H9 (cell line): ENCODE results near the gene IL1RAP. TPM values are rescaled to one million over a fixed set of nuclear protein-coding genes. Genes with fewer than 3 reads are reported as not detected.

Experiments
- DNase-seq: peaks from one replicate; pipeline ENCODE4 v3.0.0-alpha.2; 2017
- H2AFZ ChIP-seq: one replicate; pipeline ENCODE4 v1.6.1; 2013; ENCODE audit warnings: mild to moderate bottlenecking, low read length, control low read depth, moderate library complexity
- H2AK5ac ChIP-seq: 2 replicates; pipeline ENCODE4 v1.6.1; 2013; ENCODE audit warnings: low read length, control low read depth, mixed read lengths; ENCODE audit not compliant: insufficient read length
- H2BK120ac ChIP-seq: one replicate; pipeline ENCODE4 v1.6.1; 2013; ENCODE audit warnings: low read depth, mild to moderate bottlenecking, low read length, control low read depth, inconsistent platforms; ENCODE audit not compliant: poor library complexity, severe bottlenecking
- H2BK12ac ChIP-seq: 2 replicates; pipeline ENCODE4 v1.6.1; 2013; ENCODE audit warnings: low read length, control low read depth, mixed read lengths, low read depth; ENCODE audit not compliant: insufficient read length
- H2BK15ac ChIP-seq: 2 replicates; pipeline ENCODE4 v1.6.1; 2013; ENCODE audit warnings: low read depth, low read length, control low read depth
- H2BK20ac ChIP-seq: one replicate; pipeline ENCODE4 v1.6.1; 2013; ENCODE audit warnings: low read depth, mild to moderate bottlenecking, low read length, control low read depth, inconsistent platforms; ENCODE audit not compliant: poor library complexity, severe bottlenecking
- H2BK5ac ChIP-seq: 2 replicates; pipeline ENCODE4 v1.6.1; 2013; ENCODE audit warnings: low read length, control low read depth, mixed read lengths; ENCODE audit not compliant: insufficient read length
- H3K14ac ChIP-seq: 2 replicates; pipeline ENCODE4 v1.6.1; 2013; ENCODE audit warnings: low read length, control low read depth; ENCODE audit not compliant: insufficient read depth
- H3K18ac ChIP-seq: 2 replicates; pipeline ENCODE4 v1.6.1; 2013; ENCODE audit warnings: low read depth, mild to moderate bottlenecking, mixed read lengths, low read length, control low read depth; ENCODE audit not compliant: insufficient read length
- H3K23ac ChIP-seq: 2 replicates; pipeline ENCODE4 v1.6.1; 2013; ENCODE audit warnings: low read length, control low read depth, mixed read lengths, low read depth; ENCODE audit not compliant: insufficient read length
- H3K23me2 ChIP-seq: 2 replicates; pipeline ENCODE4 v1.6.1; 2013; ENCODE audit warnings: low read depth, mild to moderate bottlenecking, mixed read lengths, low read length, control low read depth; ENCODE audit not compliant: insufficient read length, poor library complexity, severe bottlenecking
- H3K27ac ChIP-seq: 2 replicates; pipeline ENCODE4 v1.5.1; 2013; ENCODE audit warnings: low read length, control low read depth, mixed read lengths, low read depth; ENCODE audit not compliant: insufficient read length
- H3K27me3 ChIP-seq: 2 replicates; pipeline ENCODE4 v1.6.1; 2013; ENCODE audit warnings: low read length, control low read depth, inconsistent platforms; ENCODE audit not compliant: insufficient read depth
- H3K4ac ChIP-seq: 2 replicates; pipeline ENCODE4 v1.6.1; 2013; ENCODE audit warnings: low read depth, mild to moderate bottlenecking, control low read depth, inconsistent platforms, low read length, moderate library complexity
- H3K4me1 ChIP-seq: 2 replicates; pipeline ENCODE4 v1.6.1; 2013; ENCODE audit warnings: low read length, control low read depth, inconsistent platforms; ENCODE audit not compliant: insufficient read depth
- H3K4me2 ChIP-seq: 2 replicates; pipeline ENCODE4 v1.6.1; 2013; ENCODE audit warnings: low read length, control low read depth, mixed read lengths; ENCODE audit not compliant: insufficient read length, insufficient read depth
- H3K56ac ChIP-seq: 2 replicates; pipeline ENCODE4 v1.6.1; 2013; ENCODE audit warnings: low read depth, mild to moderate bottlenecking, mixed read lengths, low read length, control low read depth; ENCODE audit not compliant: insufficient read length
- H3K79me1 ChIP-seq: 2 replicates; pipeline ENCODE4 v1.6.1; 2013; ENCODE audit warnings: low read depth, mild to moderate bottlenecking, moderate library complexity, low read length, control low read depth, inconsistent platforms; ENCODE audit not compliant: insufficient read depth, poor library complexity, severe bottlenecking
- H3K79me2 ChIP-seq: 2 replicates; pipeline ENCODE4 v1.6.1; 2013; ENCODE audit warnings: low read length, control low read depth, inconsistent platforms; ENCODE audit not compliant: insufficient read depth
- H3K9ac ChIP-seq: 2 replicates; pipeline ENCODE4 v1.6.1; 2013; ENCODE audit warnings: low read length, control low read depth, mixed read lengths; ENCODE audit not compliant: insufficient read length; ENCODE audit errors: extremely low read depth
- H3K9me3 ChIP-seq: one replicate; pipeline ENCODE4 v1.6.1; 2013; ENCODE audit warnings: low read depth, low read length, inconsistent platforms; ENCODE audit not compliant: control insufficient read depth
- H3T11ph ChIP-seq: one replicate; pipeline ENCODE4 v1.6.1; 2013; ENCODE audit warnings: mild to moderate bottlenecking, low read length, control low read depth, inconsistent platforms
- H4K20me1 ChIP-seq: one replicate; pipeline ENCODE4 v1.6.1; 2013; ENCODE audit not compliant: control insufficient read depth, insufficient read length, insufficient read depth
- H4K5ac ChIP-seq: 2 replicates; pipeline ENCODE4 v1.6.1; 2013; ENCODE audit warnings: low read depth, mild to moderate bottlenecking, mixed read lengths, low read length, control low read depth; ENCODE audit not compliant: insufficient read length
- H4K8ac ChIP-seq: replicated peaks from 2 replicates; pipeline ENCODE4 v1.6.1; 2013; ENCODE audit warnings: low read length, control low read depth, mixed read lengths, low read depth; ENCODE audit not compliant: insufficient read length
- H4K91ac ChIP-seq: 2 replicates; pipeline ENCODE4 v1.6.1; 2013; ENCODE audit warnings: low read depth, mild to moderate bottlenecking, moderate library complexity, mixed read lengths, low read length, control low read depth; ENCODE audit not compliant: insufficient read length
- H3K27ac Mint-ChIP-seq, 3 experiments: 2 replicates in 2 of 3; 3 replicates in 1 of 3; pipeline ENCODE4 v1.8.0; 2020 to 2021; ENCODE audit warnings: mixed read lengths in 3 of 3, mild to moderate bottlenecking in 1 of 3, moderate library complexity in 1 of 3
- H3K27me3 Mint-ChIP-seq: 2 replicates; pipeline ENCODE4 v1.8.0; 2021; ENCODE audit warnings: low read depth, mild to moderate bottlenecking, moderate library complexity, mixed read lengths
- H3K36me3 Mint-ChIP-seq, 3 experiments: 2 replicates in 2 of 3; 3 replicates in 1 of 3; pipeline ENCODE4 v1.8.0; 2020 to 2021; ENCODE audit warnings: low read depth in 3 of 3, mixed read lengths in 3 of 3; ENCODE audit not compliant: insufficient read depth in 1 of 3
- H3K4me1 Mint-ChIP-seq, 2 experiments: 2 replicates each; pipeline ENCODE4 v1.8.0; 2020; ENCODE audit warnings: mixed read lengths in 2 of 2
- H3K4me3 Mint-ChIP-seq, 2 experiments: 2 replicates in 1 of 2; 3 replicates in 1 of 2; pipeline ENCODE4 v1.8.0; 2020 to 2021; ENCODE audit warnings: mild to moderate bottlenecking in 2 of 2, mixed read lengths in 2 of 2, moderate library complexity in 1 of 2
- H3K9me3 Mint-ChIP-seq, 2 experiments: 2 replicates in 1 of 2; 3 replicates in 1 of 2; pipeline ENCODE4 v1.8.0; 2020; ENCODE audit warnings: mild to moderate bottlenecking in 2 of 2, mixed read lengths in 2 of 2, moderate library complexity in 1 of 2
- WGBS: extraction: QIAGEN DNeasy Blood & Tissue Kit; methylation state at CpG from one replicate; pipeline ENCODE4 v1.1.7; 2013; ENCODE audit warnings: missing lambda C conversion rate, low lambda C conversion rate, mixed read lengths; ENCODE audit not compliant: insufficient read length; ENCODE audit errors: extremely low coverage; 5-methylcytosine and 5-hydroxymethylcytosine counted together
- total RNA-seq: library from RNA; stranded (reverse); gene quantifications from 2 replicates; pipeline ENCODE4 v1.2.1, GENCODE V29; 2021
- TF ChIP-seq, protein P1 (sequence below): fragments of 200-600 bp; sonication (generic); conservative IDR thresholded peaks from 3 replicates; pipeline ENCODE4 v1.8.0; 2021; ENCODE audit warnings: antibody characterized with exemption, mild to moderate bottlenecking

The IL1RAP gene
- total RNA-seq, 1 experiment from 2014 or later = 4.6 TPM

- H3K4me2 ChIP-seq = no peak overlapping the region
- H4K20me1 ChIP-seq = no peaks in the 10 kb centered on the region
- H3K79me2 ChIP-seq = no peaks in the 10 kb centered on the region
- no peak overlapping the region for H4K5ac ChIP-seq
- H3K4me1 ChIP-seq = peaks cover 6% of the 10 kb centered on the region
- TF ChIP-seq, protein P1, sequence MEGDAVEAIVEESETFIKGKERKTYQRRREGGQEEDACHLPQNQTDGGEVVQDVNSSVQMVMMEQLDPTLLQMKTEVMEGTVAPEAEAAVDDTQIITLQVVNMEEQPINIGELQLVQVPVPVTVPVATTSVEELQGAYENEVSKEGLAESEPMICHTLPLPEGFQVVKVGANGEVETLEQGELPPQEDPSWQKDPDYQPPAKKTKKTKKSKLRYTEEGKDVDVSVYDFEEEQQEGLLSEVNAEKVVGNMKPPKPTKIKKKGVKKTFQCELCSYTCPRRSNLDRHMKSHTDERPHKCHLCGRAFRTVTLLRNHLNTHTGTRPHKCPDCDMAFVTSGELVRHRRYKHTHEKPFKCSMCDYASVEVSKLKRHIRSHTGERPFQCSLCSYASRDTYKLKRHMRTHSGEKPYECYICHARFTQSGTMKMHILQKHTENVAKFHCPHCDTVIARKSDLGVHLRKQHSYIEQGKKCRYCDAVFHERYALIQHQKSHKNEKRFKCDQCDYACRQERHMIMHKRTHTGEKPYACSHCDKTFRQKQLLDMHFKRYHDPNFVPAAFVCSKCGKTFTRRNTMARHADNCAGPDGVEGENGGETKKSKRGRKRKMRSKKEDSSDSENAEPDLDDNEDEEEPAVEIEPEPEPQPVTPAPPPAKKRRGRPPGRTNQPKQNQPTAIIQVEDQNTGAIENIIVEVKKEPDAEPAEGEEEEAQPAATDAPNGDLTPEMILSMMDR = no peak
- no peak overlapping the region for H3K56ac ChIP-seq
- no peak overlapping the region for H2BK120ac ChIP-seq
- no peak overlapping the region for H4K91ac ChIP-seq
- no peak overlapping the region for H4K8ac ChIP-seq
- no peak overlapping the region for H3K9ac ChIP-seq
- H3K9me3 Mint-ChIP-seq = peaks cover 0 to 2% of the 10 kb centered on the region in 2 experiments; a peak in 2 of 5 replicates
- H3K23ac ChIP-seq = no peak overlapping the region
- peaks cover 5 to 9% of the 10 kb centered on the region in 2 experiments for H3K4me1 Mint-ChIP-seq
- DNase-seq = no peak
- no peak overlapping the region for H3K18ac ChIP-seq
- H2BK20ac ChIP-seq = no peak overlapping the region
- H3K23me2 ChIP-seq = no peaks in the 10 kb centered on the region
- H2BK12ac ChIP-seq = no peak overlapping the region
- WGBS = no CpG with 5 or more reads among the region's 5 CpGs
- no peak overlapping the region for H2AK5ac ChIP-seq
- H3K14ac ChIP-seq = no peak overlapping the region
- H2AFZ ChIP-seq = no peak overlapping the region
- H3K27ac ChIP-seq = no peak overlapping the region
- peaks cover 0 to 4% (median 0%) of the 10 kb centered on the region in 3 experiments; a peak in 2 of 7 replicates for H3K36me3 Mint-ChIP-seq
- no peaks in the 10 kb centered on the region for H3K79me1 ChIP-seq
- no peak overlapping the region for H2BK5ac ChIP-seq
- H3K27me3 Mint-ChIP-seq = no peaks in the 10 kb centered on the region
- no peaks in the 10 kb centered on the region for H3K27me3 ChIP-seq
- no peak overlapping the region for H2BK15ac ChIP-seq
- H3K4ac ChIP-seq = no peak overlapping the region
- H3K27ac Mint-ChIP-seq = no peak overlapping the region
- no peaks in the 10 kb centered on the region for H3K9me3 ChIP-seq
- H3T11ph ChIP-seq = no peak overlapping the region
- no peak overlapping the region for H3K4me3 Mint-ChIP-seq
Measured at GRCh38 chr3:190581041-190581541, 67.2 kb downstream of the IL1RAP start.
